HG02763 (cell line): ENCODE measurements around the gene CRACDL.

Source experiments
- ATAC-seq: cut with Tn5 transposase; IDR thresholded peaks from one replicate; pipeline ENCODE4 v1.9.1; 2021; ENCODE audit warnings: mild to moderate bottlenecking, moderate library complexity; ENCODE audit not compliant: unreplicated experiment

The CRACDL gene

DNA sequence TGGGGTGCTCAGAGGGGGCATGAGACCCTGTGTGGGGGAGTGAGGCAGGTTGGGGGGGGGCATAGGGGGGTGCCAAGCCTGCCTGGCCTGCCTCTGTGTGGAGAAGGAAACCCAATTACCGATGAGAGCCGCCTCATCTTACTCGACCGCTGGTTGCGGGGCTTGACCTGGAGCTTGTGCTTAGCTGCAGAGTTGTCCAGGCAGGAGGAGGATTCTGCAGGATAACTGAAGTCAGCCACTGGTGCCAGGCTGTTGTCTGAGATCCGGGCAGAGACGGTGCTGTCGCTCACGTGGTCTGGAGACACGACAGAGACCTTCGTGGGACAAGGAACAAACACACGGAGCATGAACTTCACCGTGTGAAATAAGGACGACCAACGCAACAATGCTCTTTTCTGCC is 109.2 kb downstream of the CRACDL start:
- no peak for ATAC-seq

DNA sequence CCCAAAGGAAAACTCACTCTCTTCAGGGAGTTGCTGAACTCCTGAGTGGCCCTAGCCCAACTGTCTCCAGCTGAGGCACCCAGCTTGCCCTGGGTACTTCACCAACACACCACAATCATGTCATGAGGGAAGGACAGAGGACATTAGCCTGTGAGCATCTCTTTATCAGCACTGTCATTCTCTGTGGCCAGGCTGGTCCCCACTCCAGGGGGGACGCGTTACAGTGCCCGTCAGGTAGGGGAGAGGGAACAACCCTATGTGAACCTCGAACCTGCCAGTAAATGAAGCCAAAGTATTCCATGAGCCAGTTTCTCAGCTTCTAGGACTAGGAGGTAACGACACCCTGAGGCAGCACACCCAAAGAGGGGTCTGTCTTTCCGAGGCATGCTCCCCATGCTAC is 110.2 kb downstream of the CRACDL start:
- ATAC-seq: no peak

DNA sequence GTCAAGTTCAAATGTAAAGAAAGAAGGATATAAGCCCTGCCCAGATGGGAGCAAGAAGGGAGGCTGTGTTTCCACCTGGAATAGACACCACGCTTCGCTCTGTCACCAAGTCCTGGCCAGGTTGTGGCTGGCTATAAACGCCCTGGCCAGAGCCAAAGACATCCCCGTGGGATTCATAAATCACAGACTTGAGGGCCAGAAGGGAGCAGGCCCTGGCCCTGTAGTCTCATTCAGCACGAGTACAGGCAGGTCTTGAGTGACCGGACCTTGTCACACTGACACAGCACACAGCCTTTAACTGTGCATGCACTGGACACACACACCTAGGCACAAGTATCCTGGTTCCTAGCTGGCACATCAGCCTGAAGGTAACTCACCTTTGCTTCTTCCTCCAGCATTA is 110.6 kb downstream of the CRACDL start:
- no peak for ATAC-seq

DNA sequence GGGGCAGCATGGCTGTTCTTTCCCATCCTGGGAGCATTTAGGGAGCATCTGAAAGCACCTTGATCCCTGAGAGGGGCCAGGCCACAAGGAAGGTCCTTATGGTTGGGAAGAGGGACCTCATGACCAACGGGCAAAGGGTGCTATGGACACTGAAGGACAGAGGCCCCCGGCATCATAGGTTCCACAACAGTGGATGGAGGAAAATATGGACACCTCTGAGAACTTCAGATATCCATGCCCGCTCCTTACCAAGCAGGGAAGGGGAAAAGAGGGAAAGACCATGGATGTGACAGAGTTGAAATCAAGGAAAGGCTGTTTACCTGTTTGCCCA is 111.0 kb downstream of the CRACDL start:
- no peak for ATAC-seq

DNA sequence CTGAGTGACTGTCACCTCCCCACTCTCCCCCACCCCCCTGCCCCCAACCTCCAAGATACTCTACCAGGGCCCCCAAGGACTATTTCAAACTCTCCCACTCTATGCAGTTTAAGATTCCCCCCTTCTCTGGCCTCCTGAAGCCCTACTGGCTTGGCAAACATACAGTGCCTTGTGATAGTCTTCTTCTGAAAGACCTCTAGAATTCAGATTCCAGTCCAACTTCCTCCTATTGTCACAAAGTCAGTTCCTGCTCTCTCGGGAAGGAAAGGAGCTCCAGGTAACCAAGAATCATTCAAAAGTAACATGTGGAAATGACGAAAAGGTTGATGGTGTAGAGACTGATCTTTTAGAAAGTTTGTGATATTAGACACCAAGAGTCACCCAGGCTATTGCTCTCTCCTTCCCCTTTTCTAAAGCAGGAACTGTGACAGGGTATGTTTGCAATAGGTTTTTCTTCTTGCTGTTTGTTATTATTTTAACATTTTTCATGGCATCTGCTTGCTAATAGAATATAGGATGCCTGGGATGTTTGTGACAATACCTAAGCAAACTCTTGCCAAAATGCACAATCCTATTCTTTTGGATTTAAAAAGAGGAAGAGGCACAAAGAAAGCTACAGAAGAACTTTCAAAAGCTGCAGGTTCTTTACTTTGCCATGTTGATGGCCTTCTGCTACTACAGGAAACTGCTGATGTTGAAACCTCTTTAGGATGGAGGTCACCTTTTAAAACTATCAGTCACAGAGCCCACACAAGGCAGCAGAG is 111.6 kb downstream of the CRACDL start:
- no peak for ATAC-seq

DNA sequence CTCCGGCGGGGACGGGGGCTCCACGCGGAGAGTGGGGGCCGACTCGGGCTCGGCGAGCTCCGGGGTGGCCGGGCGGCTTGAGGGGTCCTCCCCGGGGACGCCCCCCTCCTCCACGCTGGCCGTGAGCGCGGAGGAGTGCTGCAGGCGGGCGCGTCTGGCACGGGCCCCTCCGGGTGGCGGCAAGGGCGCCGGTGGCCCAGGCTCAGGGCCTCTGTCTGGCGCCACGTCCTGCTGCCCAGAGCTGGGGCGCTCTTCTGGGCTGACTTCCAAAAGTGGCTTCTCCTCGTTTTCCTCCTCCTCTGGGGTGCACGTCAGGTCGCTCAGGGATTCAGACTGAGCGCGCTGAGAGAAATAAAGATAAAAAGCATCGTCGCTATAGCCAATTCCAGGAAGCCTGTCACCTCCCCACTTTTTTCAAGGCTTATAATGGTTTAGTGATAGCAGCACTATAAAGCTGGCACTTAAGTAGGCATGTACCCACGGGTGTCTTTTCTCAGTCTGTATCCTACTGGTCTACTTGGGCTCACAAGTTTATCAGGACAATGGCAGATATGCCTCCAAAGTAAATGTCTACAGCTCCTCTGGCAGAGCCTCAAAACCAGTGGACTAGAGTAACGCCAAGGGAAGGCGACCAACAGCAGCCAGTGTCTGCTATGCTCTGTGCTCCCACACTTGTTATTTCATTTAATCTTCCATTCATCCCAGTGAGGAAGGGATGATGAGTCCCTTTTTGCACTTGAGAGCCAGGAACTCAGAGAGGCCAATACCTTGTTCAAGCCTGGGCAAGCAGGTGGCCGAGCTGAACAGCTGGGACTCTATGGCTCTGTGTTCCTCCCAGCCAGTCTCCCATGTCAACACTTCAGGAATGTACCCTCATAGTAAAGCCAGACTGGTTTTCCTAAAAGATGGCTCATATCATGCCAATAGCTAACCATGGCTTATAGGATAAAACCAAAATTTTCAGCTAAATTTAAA is 112.5 kb downstream of the CRACDL start:
- ATAC-seq: no peak

DNA sequence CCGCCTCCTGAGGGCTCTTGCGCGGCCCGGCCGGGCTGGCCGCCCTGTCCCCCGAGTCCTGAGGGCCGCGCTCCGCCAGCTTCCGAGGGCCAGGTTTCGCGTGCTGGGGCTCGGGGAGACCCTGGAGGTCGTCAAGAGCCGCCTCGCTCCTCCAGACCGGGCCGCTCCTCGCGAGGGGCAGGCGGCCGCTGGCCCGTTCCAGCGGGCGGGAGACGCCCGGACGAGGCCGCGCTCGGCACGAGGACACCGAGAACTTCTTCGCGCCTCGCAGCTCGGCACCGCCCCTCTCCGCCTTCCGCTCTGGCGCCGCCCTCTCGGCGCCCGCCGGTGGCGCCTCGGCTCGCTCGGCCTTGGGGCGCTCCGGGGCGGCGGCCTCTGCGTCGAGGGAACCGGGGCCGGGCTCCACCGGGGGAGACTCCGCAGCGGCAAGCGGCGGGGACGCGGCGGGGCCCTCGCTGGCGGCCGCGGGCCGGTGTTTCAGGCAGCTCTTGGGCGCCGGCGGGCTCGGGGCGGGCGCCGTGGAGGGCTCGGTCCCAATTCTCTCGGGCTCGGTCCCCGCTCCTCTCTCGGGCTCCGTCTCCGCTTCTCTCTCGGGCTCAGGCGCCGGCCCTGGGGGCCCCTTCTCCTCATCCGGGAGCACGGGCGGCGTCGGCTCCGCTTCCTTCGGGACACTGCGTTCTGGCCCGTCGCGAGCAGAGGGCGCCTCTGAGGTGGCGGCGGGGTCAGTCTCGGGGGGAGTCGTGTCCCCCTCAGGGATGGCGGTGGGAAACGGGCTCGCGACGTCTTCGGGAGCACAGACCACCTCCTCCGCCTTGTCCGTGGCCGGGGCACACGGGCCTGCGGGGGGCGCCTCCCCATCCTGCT is 113.5 kb downstream of the CRACDL start:
- no peak for ATAC-seq

DNA sequence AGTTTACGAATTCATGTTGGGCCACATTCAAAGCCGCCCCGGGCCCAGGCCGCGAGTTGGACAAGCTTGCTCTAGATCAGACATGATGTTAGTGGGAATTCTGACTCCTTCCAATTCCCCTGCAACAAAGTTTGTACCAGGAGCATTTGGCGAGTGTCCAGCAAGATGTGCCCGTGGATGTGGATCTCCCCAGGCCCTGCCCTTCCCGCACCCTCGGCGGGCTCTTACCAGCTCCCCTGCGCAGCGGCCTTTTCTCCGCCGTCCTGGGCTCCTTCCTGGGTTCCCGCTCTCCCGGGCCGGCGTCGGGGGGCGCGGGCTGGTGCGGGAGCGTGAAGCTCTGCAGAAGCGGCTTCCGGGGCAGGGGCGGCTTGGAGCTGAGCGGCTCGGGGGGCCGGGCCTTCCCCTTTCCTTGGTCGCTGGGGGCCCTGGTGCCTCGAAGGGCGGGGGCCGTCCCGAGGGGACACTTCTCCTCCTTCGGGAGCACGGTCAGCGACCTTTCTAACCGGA is 114.3 kb downstream of the CRACDL start:
- no peak for ATAC-seq

DNA sequence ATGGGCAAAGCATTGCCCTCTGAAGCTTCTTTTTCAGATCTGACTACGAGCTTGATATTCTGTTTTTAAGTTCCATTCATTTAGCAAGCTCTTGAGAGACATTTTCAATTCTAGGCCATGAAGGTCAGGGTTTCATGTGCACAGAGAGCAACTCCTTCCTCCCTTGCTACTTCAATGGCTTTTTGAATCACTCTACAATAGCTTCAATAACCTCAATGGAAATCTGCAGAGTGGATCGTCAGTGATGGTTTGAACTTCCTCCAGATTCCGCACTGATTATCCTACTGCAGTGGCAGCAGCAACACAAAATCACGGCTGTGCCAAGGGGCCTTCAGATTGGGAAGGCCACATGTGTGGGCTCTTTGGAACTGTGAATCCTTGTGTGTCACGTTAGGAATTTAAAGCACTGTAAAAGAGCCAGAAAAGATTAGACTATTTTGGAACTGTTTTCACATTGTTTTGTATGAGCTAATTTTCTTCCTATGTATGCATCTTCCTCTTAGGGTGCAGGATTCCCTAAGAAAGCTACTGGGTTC is 116.7 kb downstream of the CRACDL start:
- ATAC-seq: no peak

DNA sequence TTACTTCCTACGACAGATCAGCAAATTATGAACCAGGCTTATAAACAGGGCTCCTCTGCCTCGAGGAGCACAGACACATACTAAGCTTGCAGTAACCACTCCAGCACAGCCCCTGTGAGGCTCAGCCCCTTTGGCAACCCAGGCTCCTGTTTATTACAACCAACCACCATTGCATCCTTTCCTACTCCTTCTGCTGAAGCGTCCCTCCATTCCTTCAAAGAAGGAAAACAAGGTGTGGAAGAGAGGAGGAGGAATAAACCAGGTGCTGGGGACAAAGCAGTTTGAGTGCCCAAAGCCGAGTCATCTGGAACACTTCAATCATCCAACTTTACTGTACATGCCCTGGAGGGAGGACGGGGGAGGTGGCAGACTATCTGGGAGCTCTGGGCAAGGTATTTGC is 117.9 kb downstream of the CRACDL start:
- ATAC-seq: no peak

DNA sequence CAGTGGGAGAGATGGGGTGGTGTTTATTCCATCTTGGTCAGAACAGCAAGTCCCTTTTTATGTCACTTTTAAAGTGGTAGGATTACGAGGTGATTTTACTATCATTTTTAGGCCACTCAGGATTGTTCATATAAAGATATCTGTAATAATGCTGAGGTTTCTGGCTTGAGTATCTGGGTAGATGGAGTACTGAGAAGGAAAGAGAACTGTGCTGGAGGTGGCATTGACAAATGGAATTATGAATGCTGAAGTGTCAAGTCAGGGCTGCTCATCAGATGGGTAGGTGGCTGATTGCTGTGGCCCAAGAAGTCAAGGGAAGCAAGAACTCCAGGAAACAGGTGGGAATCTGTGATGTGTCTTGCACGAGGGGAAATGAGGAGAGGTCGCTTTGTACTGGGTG is 119.7 kb downstream of the CRACDL start:
- no peak for ATAC-seq

DNA sequence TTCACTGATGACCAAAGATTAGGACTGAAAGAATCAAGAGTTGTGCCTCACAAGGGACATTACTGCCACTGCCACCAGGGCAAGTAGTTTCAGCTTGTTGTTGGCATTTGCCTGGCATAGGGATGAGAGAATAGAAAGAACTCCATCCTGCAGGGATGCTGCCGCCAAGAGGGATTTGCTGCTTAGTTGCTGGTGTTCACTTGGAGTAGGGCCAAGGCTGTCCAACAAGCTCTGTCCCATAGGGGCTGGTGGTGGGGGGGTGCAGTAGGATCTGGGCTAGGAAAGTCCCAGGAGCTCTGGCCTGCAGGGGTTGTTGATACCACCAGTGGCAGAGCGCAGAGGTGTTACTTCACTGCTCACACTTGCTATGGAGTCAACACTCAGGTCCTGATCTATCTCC is 120.2 kb downstream of the CRACDL start:
- no peak for ATAC-seq

DNA sequence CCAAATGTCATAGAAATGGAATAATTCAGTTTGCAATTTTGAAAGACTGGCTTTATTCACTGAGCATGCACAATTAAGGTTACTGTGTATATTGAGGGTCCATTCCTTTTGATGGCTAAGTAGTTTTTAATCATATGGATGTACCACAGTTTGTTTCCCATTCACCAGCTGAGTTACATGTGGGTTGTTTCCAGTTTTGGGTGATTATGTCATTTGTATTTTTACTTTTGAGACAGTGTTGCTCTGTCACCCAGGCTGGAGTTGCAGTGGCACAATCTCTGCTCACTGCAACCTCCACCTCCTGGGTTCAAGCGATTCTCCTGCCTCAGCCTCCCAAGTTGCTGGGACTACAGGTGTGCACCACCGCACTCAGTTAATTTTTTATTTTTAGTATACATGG is 124.3 kb downstream of the CRACDL start:
- ATAC-seq: no peak

DNA sequence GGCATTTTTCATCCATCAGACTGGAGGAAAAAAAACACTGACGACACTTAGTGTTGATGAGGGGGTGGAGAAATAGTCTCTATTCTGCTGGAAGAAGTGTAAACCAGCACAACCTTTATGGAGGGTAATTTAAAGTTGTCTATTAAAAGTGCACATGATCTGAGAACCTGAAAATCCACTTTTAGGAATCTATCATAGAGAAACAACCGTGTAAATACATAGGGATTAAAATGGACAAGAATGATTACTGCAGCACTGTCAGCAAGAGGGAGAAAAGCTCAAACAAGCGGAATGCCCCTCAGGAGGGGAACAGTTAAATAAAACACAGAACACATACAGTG is 125.5 kb downstream of the CRACDL start:
- ATAC-seq: no peak

DNA sequence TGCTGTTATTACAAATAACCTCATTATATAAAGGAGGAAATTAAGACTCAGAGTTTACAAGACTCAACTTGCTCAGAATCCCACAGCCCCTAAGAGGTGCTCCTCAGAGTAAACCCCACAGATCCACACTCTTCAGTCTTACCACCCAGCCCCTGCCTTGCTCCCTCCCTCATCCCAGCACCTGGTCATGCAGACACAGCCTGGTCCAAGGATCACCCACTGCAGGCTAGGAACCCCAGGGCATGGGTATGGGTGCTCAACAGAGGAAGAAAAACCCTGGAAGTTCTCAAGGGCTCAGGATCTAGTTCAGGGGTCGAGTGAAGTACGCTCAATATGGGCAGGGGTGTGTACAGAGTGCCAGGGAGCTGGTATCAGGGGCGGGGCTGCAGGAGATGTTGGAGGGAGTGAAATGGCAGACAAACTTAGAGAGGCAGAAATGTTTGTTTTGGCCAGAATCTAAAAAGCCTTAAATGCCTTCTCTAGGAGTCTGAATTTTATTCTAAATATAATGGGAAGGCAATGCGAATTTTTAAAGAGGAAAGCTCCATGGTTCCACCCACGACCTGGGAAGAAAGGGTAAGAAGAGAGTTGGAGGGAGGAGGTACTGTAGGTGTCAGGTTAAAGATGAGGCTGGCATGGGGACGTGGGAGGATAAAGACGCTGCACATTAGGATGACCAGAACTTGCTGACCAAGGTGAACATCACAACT is 126.0 kb downstream of the CRACDL start:
- no peak for ATAC-seq

DNA sequence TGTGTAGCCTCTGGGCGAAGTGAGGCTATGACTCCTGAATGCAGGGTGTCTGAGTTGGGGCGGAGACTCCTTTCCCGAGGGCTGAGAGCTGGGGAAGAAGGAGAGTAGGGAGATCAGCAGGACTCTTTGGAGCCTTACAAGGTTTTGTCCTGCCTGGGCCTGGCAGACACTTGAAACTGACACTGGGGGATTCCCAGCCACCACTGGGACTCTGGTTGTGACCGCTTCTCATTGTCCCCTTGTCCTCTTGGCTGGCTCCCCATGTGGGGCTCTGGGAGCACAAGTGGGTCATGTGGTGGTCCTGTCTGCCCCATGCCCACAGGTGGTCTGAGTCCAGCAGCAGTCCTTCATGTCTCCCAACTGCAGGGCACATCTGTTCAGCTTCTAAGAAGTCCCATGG is 126.9 kb downstream of the CRACDL start:
- no peak for ATAC-seq

DNA sequence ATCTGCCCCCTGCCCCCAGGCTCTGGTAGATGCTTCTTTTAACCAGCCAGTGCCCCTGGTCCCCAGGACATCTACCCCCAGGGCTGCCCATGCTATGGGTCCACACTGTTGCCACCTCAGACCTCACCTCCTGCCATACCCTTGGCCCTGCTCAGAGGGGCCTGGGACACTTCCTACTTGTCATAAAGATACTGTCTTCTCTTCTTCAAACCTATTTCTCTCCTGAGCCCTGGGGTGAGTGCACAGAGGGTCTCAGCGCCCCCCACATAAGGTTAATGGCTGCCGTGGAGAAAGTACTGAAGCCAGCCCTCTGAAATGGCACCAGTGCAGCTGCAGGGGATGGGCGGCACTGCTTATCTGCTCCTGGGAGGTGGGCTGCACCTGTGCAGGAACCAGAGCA is 127.5 kb downstream of the CRACDL start:
- ATAC-seq: no peak

DNA sequence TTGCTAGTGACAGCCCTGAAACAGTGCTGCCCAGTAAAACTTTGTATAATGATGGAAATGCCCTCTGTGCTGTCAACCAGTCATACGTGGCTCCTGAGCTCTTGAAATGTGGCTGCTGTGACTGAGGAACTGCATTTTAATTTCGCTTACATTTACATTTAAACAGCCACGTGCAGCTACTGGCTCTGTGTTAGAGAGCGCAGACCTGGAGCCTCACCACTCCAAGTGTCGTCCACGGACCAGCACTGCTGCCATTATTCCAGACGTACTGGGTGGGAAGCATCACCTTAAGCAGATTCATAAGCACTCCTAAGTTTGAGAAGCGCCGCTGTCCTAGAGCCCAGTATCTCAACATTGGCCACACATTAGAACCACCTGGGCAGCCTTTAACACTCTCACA is 128.1 kb downstream of the CRACDL start:
- ATAC-seq: no peak

DNA sequence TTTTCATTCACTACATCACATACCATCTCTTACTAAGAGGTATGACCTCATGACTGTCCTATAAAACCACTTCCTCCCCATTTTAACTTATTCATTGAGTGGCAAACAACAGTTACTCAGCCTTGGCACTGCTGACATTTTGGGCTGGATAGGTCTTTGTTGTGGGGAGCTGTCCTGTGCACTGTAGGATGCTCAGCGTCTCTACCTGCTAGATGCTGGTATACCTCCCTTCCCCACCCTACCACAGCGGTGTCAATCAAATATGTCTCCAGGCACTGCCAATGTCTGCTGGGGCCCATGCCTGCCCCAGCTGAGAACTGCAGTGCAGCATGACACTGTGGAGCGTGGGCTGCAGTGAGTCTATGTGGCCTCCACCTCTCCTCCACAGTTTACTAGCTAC is 128.8 kb downstream of the CRACDL start:
- no peak for ATAC-seq

DNA sequence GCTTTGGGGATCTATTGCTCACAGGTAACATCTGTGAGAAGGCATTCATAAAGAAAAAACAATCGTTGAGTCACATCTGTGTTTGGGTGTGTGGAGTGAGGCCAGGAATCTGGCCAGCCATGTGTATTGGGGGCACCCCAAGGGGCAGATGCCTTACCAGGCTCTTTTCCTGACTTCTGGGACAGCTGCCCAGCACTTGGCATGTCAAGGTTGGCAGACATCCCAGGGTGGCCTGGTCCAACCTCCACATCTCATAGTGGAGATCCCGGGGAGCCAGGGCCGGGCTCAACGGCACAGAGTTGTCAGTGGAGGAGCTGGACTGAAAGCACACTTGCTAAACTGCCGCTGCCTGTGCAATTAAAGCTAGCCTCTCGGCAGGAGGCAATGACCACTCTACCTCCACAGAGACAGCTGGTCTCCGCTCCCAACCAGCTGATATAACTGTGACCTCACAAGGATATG is 129.8 kb downstream of the CRACDL start:
- ATAC-seq: no peak
